Vagina (tissue), 2 donors: ENCODE data around the gene RTRAF.

ENCODE experiments used
- POLR2A ChIP-seq, 2 donors: fragments of 450-650 bp; IDR thresholded peaks; one replicate each; pipeline ENCODE4 v1.6.1; 2017; ENCODE audit warnings: antibody characterized with exemption in 2 of 2, mild to moderate bottlenecking in 2 of 2, moderate library complexity in 2 of 2
- POLR2AphosphoS5 ChIP-seq, 2 donors: sonication (generic); formaldehyde crosslinking; IDR thresholded peaks; one replicate each; pipeline ENCODE4 v1.9.0; 2017; ENCODE audit warnings: antibody characterized with exemption in 2 of 2, mild to moderate bottlenecking in 2 of 2, low read depth in 1 of 2; ENCODE audit not compliant: insufficient read depth in 1 of 2
- TF ChIP-seq, protein P1 (sequence below), 3 experiments: fragments of 450-650 bp in 2 of 3; fragments of 200-600 bp in 1 of 3; sonication (generic) in 1 of 3; IDR thresholded peaks; one replicate each; pipeline ENCODE4 v1.5.1; 2017 to 2019; ENCODE audit warnings: antibody characterized with exemption in 3 of 3, mild to moderate bottlenecking in 2 of 3, moderate library complexity in 2 of 3

DNA sequence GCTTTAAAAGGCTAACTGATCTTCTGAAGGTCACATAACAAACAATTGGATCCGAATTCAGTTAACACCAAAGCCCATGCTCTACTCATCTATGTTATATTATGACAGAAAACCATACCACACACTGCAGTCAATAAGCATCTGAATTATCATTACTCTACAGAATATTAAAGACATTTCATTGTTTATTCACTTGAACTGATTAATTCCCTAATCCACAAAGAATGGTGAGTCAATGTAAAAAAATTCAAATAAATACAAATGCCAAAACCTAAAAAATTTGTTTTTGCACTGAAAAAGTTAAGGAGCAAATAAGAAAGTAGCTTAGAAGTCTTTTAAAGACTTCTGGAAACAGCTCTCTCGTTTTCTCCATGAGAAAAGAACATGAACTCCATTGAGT, 65.8 kb downstream of the RTRAF start:
- TF ChIP-seq, protein P1, sequence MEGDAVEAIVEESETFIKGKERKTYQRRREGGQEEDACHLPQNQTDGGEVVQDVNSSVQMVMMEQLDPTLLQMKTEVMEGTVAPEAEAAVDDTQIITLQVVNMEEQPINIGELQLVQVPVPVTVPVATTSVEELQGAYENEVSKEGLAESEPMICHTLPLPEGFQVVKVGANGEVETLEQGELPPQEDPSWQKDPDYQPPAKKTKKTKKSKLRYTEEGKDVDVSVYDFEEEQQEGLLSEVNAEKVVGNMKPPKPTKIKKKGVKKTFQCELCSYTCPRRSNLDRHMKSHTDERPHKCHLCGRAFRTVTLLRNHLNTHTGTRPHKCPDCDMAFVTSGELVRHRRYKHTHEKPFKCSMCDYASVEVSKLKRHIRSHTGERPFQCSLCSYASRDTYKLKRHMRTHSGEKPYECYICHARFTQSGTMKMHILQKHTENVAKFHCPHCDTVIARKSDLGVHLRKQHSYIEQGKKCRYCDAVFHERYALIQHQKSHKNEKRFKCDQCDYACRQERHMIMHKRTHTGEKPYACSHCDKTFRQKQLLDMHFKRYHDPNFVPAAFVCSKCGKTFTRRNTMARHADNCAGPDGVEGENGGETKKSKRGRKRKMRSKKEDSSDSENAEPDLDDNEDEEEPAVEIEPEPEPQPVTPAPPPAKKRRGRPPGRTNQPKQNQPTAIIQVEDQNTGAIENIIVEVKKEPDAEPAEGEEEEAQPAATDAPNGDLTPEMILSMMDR (IDR thresholded peaks at IDR 0.05), result no peak
- TF ChIP-seq POLR2A (IDR thresholded peaks at IDR 0.05), result no peak
- TF ChIP-seq POLR2AphosphoS5 (IDR thresholded peaks at IDR 0.05; ENCODE audit: insufficient read depth in 1 of 2, low read depth in 1 of 2), result no peak
